Hematopoietic multipotent progenitor cell (in vitro differentiated cells): ENCODE data around the gene STPG2. TPM values are rescaled to one million over a fixed set of nuclear protein-coding genes. Genes with fewer than 3 reads are reported as not detected.
"Not testable (repeated sequence)": the region's sequence is repeated elsewhere in the genome, so short reads cannot be mapped to it uniquely, and the experiment has no call there.

Source experiments
- DNase-seq, 3 donors: peaks; one replicate each; pipeline ENCODE4 v3.0.0-alpha.2; 2011 to 2015; ENCODE audit warnings: low read depth in 2 of 3, low spot score in 2 of 3
- total RNA-seq: library from RNA; depleted of rRNA; stranded (reverse); fragments of >200 nt; gene quantifications from one replicate; pipeline ENCODE4 v1.2.3, GENCODE V29; 2012

Gene STPG2
- total RNA-seq, 1 donor = 0.54 TPM

GRCh38 chr4:97952763-97953162, 190.5 kb downstream of the STPG2 start:
- DNase-seq = no peak

DNA sequence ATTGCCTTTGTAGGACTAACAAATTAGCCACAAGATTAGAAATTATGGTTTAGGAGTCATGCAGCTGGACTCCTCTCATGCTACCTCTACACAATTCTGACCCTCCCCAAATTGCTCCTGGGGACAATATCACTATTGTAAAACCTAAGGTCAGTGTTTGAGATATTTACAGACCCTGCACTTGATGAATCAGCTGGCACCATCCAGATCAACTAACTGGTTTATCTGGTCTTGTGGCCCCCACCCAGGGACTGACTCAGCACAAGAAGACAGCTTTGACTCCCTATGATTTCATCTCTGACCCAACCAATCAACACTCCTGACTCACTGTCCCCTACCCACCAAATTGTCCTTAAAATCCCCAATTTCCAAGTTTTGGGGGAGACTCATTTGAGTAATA, 192.4 kb downstream of the STPG2 start:
- no peak for DNase-seq

DNA sequence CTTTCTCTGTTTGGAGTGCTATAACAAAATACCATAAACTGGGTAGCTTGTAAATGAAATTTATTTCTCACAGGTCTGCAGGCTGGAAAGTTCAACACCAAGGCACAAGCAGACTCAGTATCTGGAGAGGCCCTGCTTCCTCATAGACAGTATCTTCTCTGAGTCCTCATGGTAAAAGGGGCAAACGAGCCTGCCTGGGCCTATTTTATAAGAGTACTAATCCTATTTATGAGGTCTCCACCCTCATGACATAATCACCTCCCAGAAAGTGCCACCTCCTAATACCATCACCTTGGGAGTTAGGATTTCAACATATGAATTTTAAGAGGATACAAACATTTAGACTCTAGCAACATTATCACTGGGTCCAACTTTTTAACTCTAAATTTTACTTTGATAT, 200.3 kb downstream of the STPG2 start:
- no peak for DNase-seq

DNA sequence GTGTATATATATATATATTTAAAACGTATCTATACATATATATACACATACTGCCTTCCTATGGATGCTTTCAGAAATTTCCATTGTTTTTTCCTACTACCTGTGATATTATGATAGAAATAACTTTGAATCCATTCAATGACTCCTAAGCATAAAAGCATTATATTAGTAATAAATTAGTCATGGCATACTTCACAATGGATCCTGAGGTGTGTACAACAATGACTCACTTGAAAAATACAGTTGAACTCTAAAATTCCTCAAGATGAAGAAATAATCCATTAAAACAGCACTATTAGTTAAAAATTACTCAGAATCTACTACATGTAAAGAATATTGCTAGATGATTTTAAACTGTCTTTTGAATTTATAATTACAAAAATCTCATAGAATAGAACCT, 201.1 kb downstream of the STPG2 start:
- DNase-seq = no peak

- no peak for DNase-seq
These were observed 205.1 kb downstream of the STPG2 start for GRCh38 chr4:97938141-97938540.

DNA sequence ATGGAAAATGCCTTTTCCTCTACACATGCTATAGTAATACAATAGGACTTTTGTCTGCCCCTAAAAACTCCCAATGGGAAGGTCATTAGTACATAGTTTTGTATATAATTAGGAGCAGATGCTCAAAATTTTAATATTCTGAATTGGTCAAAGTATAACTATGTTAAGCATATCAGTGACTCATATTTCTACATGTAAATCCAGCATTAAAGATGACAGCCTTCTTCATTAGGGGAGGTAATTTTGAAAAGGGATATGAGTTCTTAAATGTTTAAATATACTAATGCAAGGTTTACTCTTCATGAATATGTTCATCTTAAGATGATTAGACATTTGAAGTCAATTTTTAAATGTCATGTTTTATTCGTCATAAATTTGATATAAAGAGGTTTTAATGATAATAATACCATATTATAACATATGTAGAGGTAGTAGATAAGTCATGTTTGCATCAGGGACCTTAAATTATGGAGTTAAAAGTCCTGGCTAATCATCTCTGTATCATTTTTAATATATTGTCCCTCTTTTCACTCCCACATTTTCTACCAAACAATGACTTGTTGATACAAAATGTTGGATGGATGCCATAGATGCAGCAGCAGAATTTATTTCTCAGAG, 218.8 kb downstream of the STPG2 start:
- DNase-seq = no peak

DNA sequence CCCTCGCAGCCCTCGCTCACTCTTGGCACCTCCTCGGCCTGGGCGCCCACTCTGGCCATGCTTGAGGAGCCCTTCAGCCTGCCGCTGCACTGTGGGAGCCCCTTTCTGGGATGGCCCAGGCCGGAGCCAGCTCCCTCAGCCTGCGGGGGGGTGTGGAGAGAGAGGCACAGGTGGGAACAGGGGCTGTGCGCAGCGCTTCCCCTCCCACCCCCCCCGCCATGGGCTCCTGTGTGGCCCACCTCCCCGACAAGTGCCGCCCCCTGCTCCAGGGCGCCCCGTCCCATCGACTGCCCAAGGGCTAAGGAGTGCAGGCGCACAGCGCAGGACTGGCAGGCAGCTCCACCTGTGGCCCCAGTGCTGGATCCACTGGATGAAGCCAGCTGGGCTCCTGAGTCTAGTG, 220.2 kb downstream of the STPG2 start:
- no peak for DNase-seq

- DNase-seq = no peak
These were observed 226.2 kb downstream of the STPG2 start for GRCh38 chr4:97917115-97917514.

- no peak for DNase-seq
These were observed 231.1 kb downstream of the STPG2 start for GRCh38 chr4:97912156-97912555.

DNA sequence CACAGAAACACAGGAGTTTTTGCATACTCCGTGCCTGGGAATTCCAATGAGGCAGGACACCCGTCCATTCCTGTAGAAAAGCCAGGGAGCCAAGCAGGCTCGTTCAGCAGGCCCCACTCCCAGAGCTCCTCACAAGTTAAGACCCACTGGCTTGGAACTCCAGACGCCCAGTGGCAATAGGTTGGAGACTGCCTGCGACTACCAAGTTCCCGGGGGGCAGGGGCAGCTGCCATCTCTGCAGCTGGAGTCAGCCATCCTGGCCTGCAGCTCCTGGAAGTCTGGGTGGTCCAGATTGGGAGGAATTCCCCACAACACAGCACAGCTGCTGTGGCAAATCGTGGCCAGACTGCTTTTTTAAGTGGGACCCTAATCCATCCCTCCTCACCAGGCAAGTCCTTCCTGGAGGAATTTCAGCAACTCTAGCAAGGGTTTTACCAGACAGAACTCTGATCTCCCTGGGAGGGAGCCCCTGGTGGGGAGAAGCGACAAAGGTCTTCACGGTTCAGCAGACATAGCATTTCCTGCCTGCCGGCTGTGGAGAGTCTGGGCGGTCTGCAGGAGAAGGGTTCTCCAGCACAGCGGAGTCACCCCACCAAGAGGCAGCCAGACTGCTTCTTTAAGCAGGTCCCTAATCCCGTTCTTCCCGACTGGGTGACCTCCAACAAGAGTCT, 231.9 kb downstream of the STPG2 start:
- DNase-seq = no peak

DNA sequence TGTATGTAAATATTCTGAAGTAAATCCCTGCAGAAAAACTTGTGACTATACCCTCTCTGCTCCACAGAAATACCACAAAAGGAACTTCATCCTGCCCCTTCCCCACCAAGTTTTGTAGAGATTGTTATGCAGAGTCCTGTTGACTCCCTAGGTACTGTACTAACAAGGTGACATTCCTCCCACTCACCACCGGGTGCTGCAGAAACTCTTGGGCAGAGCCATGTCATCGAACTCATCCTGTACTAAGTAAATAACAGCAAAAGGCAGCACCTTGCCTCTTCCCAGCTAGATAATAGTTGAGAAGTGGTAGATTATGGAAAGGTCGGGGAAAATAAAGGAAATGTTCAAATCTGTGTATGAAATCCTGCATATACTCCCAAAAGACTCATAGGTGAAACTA, 233.3 kb downstream of the STPG2 start:
- DNase-seq = no peak

- DNase-seq = not testable (repeated sequence)
These were observed 239.7 kb downstream of the STPG2 start for GRCh38 chr4:97903436-97904189.

GRCh38 chr4:97900229-97900628, 243.0 kb downstream of the STPG2 start:
- no peak for DNase-seq

- no peak for DNase-seq
These were observed 250.5 kb downstream of the STPG2 start for GRCh38 chr4:97892592-97893266.

GRCh38 chr4:97879942-97880341, 263.3 kb downstream of the STPG2 start:
- DNase-seq = no peak

GRCh38 chr4:97868097-97868496, 275.2 kb downstream of the STPG2 start:
- DNase-seq = no peak

- no peak for DNase-seq
These were observed 275.7 kb downstream of the STPG2 start for GRCh38 chr4:97867557-97868091.

DNA sequence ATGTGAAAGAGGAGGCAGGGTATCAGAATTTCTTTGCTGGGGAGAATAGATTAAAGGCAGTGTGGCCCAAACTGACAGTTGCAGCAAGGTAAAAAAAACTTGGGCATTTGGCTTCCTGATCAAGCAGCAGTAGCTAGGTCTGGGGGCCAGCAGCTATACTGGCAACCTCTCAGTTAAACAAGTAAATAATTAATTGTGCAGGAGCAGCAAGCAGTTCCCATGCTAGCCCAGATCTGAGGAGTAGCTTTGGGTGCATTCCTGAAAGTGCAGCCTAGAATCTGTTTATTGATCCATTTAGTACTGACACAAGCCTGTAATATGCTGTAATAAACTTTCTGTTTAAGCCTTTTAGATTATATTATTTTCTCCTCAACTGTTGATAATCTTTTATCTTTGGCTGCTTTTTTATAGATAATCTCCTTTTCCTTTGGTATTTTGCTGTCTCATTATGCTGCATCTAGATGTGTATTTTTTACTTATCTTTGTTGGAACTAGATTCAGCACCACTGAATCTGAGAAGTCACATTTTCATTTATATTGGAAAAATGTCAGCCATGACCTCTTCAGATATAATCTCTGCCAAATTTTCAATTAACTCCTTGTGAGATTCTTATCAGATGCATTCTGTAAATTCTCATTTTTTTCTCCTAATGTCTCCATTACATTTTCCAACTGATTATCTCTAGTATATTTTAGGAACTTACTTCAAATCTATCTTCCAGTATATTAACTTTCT, 276.3 kb downstream of the STPG2 start:
- DNase-seq = no peak

DNA sequence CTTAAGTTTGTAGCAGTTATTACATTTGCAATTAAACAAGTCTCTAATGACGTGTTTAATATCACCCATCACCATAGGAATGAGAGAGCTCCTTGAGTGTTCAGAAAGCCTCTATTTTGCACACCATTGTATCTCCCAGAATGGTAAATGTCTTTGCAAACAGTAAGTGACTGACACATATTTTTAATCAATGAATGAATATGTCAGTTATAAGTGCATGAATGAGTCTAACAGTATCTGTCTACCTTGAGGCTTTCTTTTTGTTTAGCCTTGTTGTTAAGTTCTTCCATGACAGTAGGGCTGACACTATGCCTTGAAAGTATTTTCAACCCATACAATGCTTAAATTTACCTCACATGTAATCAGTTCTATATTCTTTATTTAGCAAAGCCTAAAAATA, 292.2 kb downstream of the STPG2 start:
- DNase-seq = no peak

- DNase-seq = no peak
These were observed 297.5 kb downstream of the STPG2 start for GRCh38 chr4:97845758-97846157.

DNA sequence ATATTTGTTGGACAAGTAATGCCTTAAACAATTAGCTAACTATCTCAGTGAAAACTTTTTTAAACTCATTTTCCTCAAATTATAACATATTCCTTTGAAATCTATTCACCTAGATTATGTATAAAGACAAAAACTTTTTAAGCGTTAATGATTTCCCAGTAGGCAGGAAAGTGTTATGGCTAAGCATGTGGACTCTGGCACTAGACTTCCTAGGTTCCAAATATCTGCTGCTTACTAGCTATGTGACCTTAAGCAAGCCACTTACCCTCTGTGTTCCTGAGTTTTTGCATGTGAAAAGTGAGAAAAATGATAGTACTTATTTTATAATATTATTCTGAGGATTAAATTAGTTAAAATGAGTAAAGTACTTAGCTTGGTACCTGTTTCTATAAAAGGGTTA, 301.8 kb downstream of the STPG2 start:
- DNase-seq = no peak
